A673 (cell line): ENCODE measurements around the gene NRF1. TPM values are rescaled to one million over a fixed set of nuclear protein-coding genes. Genes with fewer than 3 reads are reported as not detected.

Source experiments
- BruUV-seq: library from RNA; stranded (reverse); fragments of 400-500 nt; replicated peaks from 2 replicates; lab custom pipeline; 2021; lab: Mats Ljungman, UMichigan
- CTCF ChIA-PET: fragments of 300-600 bp; sonication (Branson Sonifier 250); formaldehyde crosslinking; loops from one replicate; lab custom pipeline; 2022; ENCODE audit warnings: antibody characterized with exemption; lab: Charles Lee
- POLR2A ChIA-PET: fragments of 300-600 bp; sonication (Branson Sonifier 250); formaldehyde crosslinking; loops from one replicate; lab custom pipeline; 2022; ENCODE audit warnings: antibody characterized with exemption; ENCODE audit not compliant: low non-redundant PET; lab: Charles Lee
- DNase-seq: peaks from one replicate; pipeline ENCODE4 v3.0.0-alpha.2; 2015; ENCODE audit warnings: low spot score
- H3K27ac ChIP-seq: fragments of 200-600 bp; sonication (generic); 2 replicates; pipeline ENCODE4 v1.5.1; 2016; ENCODE audit warnings: mixed run types, low read depth, mild to moderate bottlenecking, mixed read lengths, antibody characterized with exemption, low read length; ENCODE audit not compliant: poor library complexity, severe bottlenecking
- H3K27me3 ChIP-seq: fragments of 200-600 bp; sonication (generic); replicated peaks from 2 replicates; pipeline ENCODE4 v1.6.1; 2017; ENCODE audit warnings: mixed run types, low read depth, mild to moderate bottlenecking, mixed read lengths, antibody characterized with exemption, low read length; ENCODE audit not compliant: insufficient read depth, poor library complexity
- H3K36me3 ChIP-seq: fragments of 200-600 bp; sonication (generic); 2 replicates; pipeline ENCODE4 v1.6.1; 2016; ENCODE audit warnings: mixed run types, mild to moderate bottlenecking, mixed read lengths, antibody characterized with exemption, low read length; ENCODE audit not compliant: insufficient read depth, poor library complexity, severe bottlenecking
- H3K4me1 ChIP-seq: fragments of 200-600 bp; sonication (generic); 2 replicates; pipeline ENCODE4 v1.6.1; 2017; ENCODE audit warnings: mixed run types, mild to moderate bottlenecking, mixed read lengths, antibody characterized with exemption, low read length; ENCODE audit not compliant: insufficient read depth, poor library complexity, severe bottlenecking
- H3K4me3 ChIP-seq: fragments of 200-600 bp; sonication (generic); 2 replicates; pipeline ENCODE4 v1.5.1; 2016; ENCODE audit warnings: low read depth, mixed run types, mild to moderate bottlenecking, mixed read lengths, low read length; ENCODE audit not compliant: poor library complexity, severe bottlenecking
- H3K9me3 ChIP-seq: fragments of 200-600 bp; sonication (generic); 2 replicates; pipeline ENCODE4 v1.6.1; 2016; ENCODE audit warnings: mixed run types, low read depth, mild to moderate bottlenecking, mixed read lengths, antibody characterized with exemption, low read length; ENCODE audit not compliant: poor library complexity, severe bottlenecking
- EZH2 ChIP-seq: fragments of 200-600 bp; sonication (generic); IDR thresholded peaks from 2 replicates; pipeline ENCODE4 v1.6.1; 2017; ENCODE audit warnings: borderline replicate concordance, low read depth, mild to moderate bottlenecking, mixed read lengths, antibody characterized with exemption, low read length; ENCODE audit not compliant: poor library complexity, severe bottlenecking
- intact Hi-C: fragments of 100-400 bp; cut with micrococcal nuclease; formaldehyde crosslinking; loops from one replicate; pipeline ENCODE4 v1.10.0; 2022; ENCODE audit not compliant: unreplicated experiment
- total RNA-seq: library from RNA; stranded (reverse); gene quantifications from 2 replicates; pipeline ENCODE4 v1.2.3, GENCODE V29; 2021
- TF ChIP-seq, protein P1 (sequence below): fragments of 300-800, 200-600 bp; sonication (generic); conservative IDR thresholded peaks from 2 replicates; pipeline ENCODE4 v1.5.1; 2017; ENCODE audit warnings: low read depth, mild to moderate bottlenecking, antibody characterized with exemption, low read length, moderate library complexity, mixed read lengths

The NRF1 gene
- total RNA-seq, 1 experiment from 2014 or later, result 30.2 TPM

- intact Hi-C loops, result no loop called here
- Histone ChIP-seq H3K9me3 (no peaks in the 10 kb centered on the region), H3K36me3 (peaks cover 4% of the 10 kb centered on the region), H3K4me3 (no peak overlapping the region), H3K27me3 (no peaks in the 10 kb centered on the region), H3K4me1 (peaks cover 4% of the 10 kb centered on the region), H3K27ac (no peak overlapping the region)
- ChIA-PET POLR2A (no interaction called here), CTCF (no interaction called here)
- no peak for DNase-seq
- TF ChIP-seq, protein P1, sequence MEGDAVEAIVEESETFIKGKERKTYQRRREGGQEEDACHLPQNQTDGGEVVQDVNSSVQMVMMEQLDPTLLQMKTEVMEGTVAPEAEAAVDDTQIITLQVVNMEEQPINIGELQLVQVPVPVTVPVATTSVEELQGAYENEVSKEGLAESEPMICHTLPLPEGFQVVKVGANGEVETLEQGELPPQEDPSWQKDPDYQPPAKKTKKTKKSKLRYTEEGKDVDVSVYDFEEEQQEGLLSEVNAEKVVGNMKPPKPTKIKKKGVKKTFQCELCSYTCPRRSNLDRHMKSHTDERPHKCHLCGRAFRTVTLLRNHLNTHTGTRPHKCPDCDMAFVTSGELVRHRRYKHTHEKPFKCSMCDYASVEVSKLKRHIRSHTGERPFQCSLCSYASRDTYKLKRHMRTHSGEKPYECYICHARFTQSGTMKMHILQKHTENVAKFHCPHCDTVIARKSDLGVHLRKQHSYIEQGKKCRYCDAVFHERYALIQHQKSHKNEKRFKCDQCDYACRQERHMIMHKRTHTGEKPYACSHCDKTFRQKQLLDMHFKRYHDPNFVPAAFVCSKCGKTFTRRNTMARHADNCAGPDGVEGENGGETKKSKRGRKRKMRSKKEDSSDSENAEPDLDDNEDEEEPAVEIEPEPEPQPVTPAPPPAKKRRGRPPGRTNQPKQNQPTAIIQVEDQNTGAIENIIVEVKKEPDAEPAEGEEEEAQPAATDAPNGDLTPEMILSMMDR, result no peak
- TF ChIP-seq EZH2, result no peak
- BruUV-seq, result no TSS peak
Observed at GRCh38 chr7:129730159-129730558, 118.6 kb downstream of the NRF1 start.

DNA sequence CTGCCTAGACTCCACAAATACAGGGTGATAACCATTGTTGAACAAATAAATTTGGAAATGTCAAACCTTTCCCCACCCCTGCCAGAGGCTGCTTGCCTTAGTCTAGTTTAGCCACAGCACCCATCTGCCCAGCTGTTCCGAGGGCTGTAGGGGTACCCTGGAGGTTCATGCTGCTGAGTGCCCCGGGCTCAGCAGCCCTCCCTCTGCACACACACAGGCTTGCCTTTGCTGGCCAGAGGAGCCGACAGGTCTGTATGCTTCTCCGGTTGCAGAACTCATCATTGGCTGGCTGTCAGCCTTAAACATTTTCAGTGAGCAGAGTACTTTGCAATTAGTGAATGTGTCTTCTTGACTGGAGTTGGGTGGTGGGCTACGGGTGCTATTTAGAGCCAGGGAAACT lies 122.9 kb downstream of the NRF1 start:
- no TSS peak for BruUV-seq
- TF ChIP-seq EZH2, result no peak
- no peak for DNase-seq
- intact Hi-C loops, result no loop called here
- POLR2A ChIA-PET, result no interaction called here
- H3K4me3 ChIP-seq, result no peak overlapping the region
- H3K36me3 ChIP-seq, result peaks cover 4% of the 10 kb centered on the region
- no peak overlapping the region for H3K27ac ChIP-seq
- H3K27me3 ChIP-seq, result no peaks in the 10 kb centered on the region
- H3K9me3 ChIP-seq, result no peaks in the 10 kb centered on the region
- CTCF ChIA-PET, result no interaction called here
- no peaks in the 10 kb centered on the region for H3K4me1 ChIP-seq

DNA sequence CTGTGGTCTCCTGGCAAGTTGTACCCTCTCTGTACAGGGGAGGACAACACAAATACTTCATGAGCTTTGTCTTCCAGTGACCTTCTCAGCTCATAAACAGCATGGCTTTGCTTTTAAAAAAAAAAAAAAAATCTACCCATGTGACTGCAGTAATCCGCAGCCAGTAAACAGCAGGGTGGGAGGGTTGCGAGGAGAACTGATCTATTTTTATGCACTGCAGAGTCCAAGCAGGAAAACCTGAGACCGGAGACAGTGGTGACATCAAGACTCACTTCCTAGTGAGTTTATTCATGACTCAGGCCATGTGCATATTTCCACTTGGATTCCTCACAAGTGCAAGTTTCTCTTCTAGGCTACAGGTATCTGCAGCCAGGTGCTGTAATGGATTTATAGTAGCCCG lies 127.9 kb downstream of the NRF1 start:
- H3K27me3 ChIP-seq, result no peaks in the 10 kb centered on the region
- BruUV-seq, result no TSS peak
- H3K4me3 ChIP-seq, result no peak overlapping the region
- H3K9me3 ChIP-seq, result no peaks in the 10 kb centered on the region
- H3K4me1 ChIP-seq, result no peaks in the 10 kb centered on the region
- POLR2A ChIA-PET, result no interaction called here
- H3K36me3 ChIP-seq, result peaks cover 3% of the 10 kb centered on the region
- TF ChIP-seq, protein P1, result no peak
- TF ChIP-seq EZH2, result no peak
- intact Hi-C loops, result no loop called here
- no peak overlapping the region for H3K27ac ChIP-seq
- peak; percentile 25 for DNase-seq
- CTCF ChIA-PET, result no interaction called here
